Astrocyte (in vitro differentiated cells and primary cell): ENCODE measurements around the gene NT5DC3. TPM values are rescaled to one million over a fixed set of nuclear protein-coding genes. Genes with fewer than 3 reads are reported as not detected.

Experiments
- DNase-seq: peaks from one replicate; pipeline ENCODE4 v3.0.0-alpha.2; 2010; ENCODE audit warnings: low read depth
- FAIRE-seq: peaks from 2 replicates; lab custom pipeline; 2011; peaks lifted over from hg19 to GRCh38; lab: Jason Lieb, UNC
- H2AFZ ChIP-seq: 2 replicates; pipeline ENCODE4 v1.6.0; 2012; ENCODE audit warnings: low read depth, low read length, inconsistent platforms
- H3K27ac ChIP-seq: 2 replicates; pipeline ENCODE4 v1.5.1; 2011; ENCODE audit warnings: low read depth, low read length, inconsistent platforms
- H3K27me3 ChIP-seq: 2 replicates; pipeline ENCODE4 v1.6.0; 2011; ENCODE audit warnings: low read length, inconsistent platforms; ENCODE audit not compliant: insufficient read depth
- H3K36me3 ChIP-seq: 2 replicates; pipeline ENCODE4 v1.5.1; 2011; ENCODE audit warnings: low read length, inconsistent platforms; ENCODE audit not compliant: insufficient read depth
- H3K4me1 ChIP-seq: 2 replicates; pipeline ENCODE4 v1.5.1; 2011; ENCODE audit warnings: low read length, inconsistent platforms; ENCODE audit not compliant: insufficient read depth
- H3K4me2 ChIP-seq: 2 replicates; pipeline ENCODE4 v1.6.0; 2012; ENCODE audit warnings: low read length, inconsistent platforms
- H3K4me3 ChIP-seq: 2 replicates; pipeline ENCODE4 v1.5.1; 2011; ENCODE audit warnings: low read depth, mild to moderate bottlenecking, low read length, inconsistent platforms; ENCODE audit not compliant: insufficient read depth
- H3K79me2 ChIP-seq: 2 replicates; pipeline ENCODE4 v1.6.0; 2012; ENCODE audit warnings: mild to moderate bottlenecking, low read length, inconsistent platforms; ENCODE audit not compliant: insufficient read depth
- H3K9ac ChIP-seq: 2 replicates; pipeline ENCODE4 v1.6.0; 2012; ENCODE audit warnings: mild to moderate bottlenecking, low read length, inconsistent platforms
- H3K9me3 ChIP-seq: 2 replicates; pipeline ENCODE4 v1.5.1; 2012; ENCODE audit warnings: low read depth, mild to moderate bottlenecking, low read length, inconsistent platforms; ENCODE audit not compliant: insufficient read depth
- H4K20me1 ChIP-seq: 2 replicates; pipeline ENCODE4 v1.6.0; 2012; ENCODE audit warnings: low read length, inconsistent platforms; ENCODE audit not compliant: insufficient read depth
- H3K27ac Mint-ChIP-seq: one replicate; pipeline ENCODE4 v1.8.0; 2021; ENCODE audit warnings: mild to moderate bottlenecking, mixed read lengths; ENCODE audit not compliant: unreplicated experiment
- H3K27me3 Mint-ChIP-seq: one replicate; pipeline ENCODE4 v1.8.0; 2021; ENCODE audit warnings: low read depth, mixed read lengths; ENCODE audit not compliant: unreplicated experiment
- H3K36me3 Mint-ChIP-seq: one replicate; pipeline ENCODE4 v1.8.0; 2021; ENCODE audit warnings: low read depth, mixed read lengths; ENCODE audit not compliant: unreplicated experiment
- H3K4me1 Mint-ChIP-seq: one replicate; pipeline ENCODE4 v1.8.0; 2021; ENCODE audit warnings: low read depth, mixed read lengths; ENCODE audit not compliant: unreplicated experiment
- H3K4me3 Mint-ChIP-seq: one replicate; pipeline ENCODE4 v1.8.0; 2021; ENCODE audit warnings: mild to moderate bottlenecking, moderate library complexity, mixed read lengths; ENCODE audit not compliant: unreplicated experiment
- H3K9me3 Mint-ChIP-seq: one replicate; pipeline ENCODE4 v1.8.0; 2021; ENCODE audit warnings: mild to moderate bottlenecking, mixed read lengths; ENCODE audit not compliant: unreplicated experiment
- CTCF ChIP-seq: IDR thresholded peaks from 2 replicates; pipeline ENCODE4 v1.5.1; 2011; ENCODE audit warnings: low read depth, mild to moderate bottlenecking, inconsistent platforms, low read length, moderate library complexity; ENCODE audit not compliant: insufficient read depth
- EZH2 ChIP-seq: IDR thresholded peaks from 2 replicates; pipeline ENCODE4 v1.6.1; 2012; ENCODE audit warnings: mild to moderate bottlenecking, low read length, inconsistent platforms; ENCODE audit not compliant: insufficient read depth
- total RNA-seq: library from RNA; stranded (reverse); gene quantifications from 2 replicates; pipeline ENCODE4 v1.2.1, GENCODE V29; 2021

Gene NT5DC3
- total RNA-seq, 1 donor from 2014 or later, result 13.6 TPM

- H3K4me1 Mint-ChIP-seq, result peaks cover 14% of the 10 kb centered on the region
- H3K27ac Mint-ChIP-seq, result no peak overlapping the region
- H3K36me3 Mint-ChIP-seq, result no peaks in the 10 kb centered on the region
- Histone ChIP-seq H3K79me2 (no peaks in the 10 kb centered on the region), H3K36me3 (no peaks in the 10 kb centered on the region), H2AFZ (no peak overlapping the region), H3K27ac (no peak overlapping the region), H3K4me1 (peaks cover 8% of the 10 kb centered on the region), H3K9ac (no peak overlapping the region), H3K9me3 (no peaks in the 10 kb centered on the region), H3K27me3 (no peaks in the 10 kb centered on the region), H3K4me2 (no peak overlapping the region), H3K4me3 (no peak overlapping the region), H4K20me1 (no peaks in the 10 kb centered on the region)
- DNase-seq, result no peak
- no peak overlapping the region for H3K4me3 Mint-ChIP-seq
- H3K27me3 Mint-ChIP-seq, result peaks cover 4% of the 10 kb centered on the region
- TF ChIP-seq CTCF (no peak), EZH2 (no peak)
- no peak for FAIRE-seq
- H3K9me3 Mint-ChIP-seq, result no peaks in the 10 kb centered on the region
These were observed 40.2 kb upstream of the NT5DC3 start for GRCh38 chr12:103881261-103881660.

GRCh38 chr12:103880299-103881142, 39.5 kb upstream of the NT5DC3 start:
- FAIRE-seq, result no peak
- Histone ChIP-seq H3K79me2 (no peaks in the 10 kb centered on the region), H4K20me1 (no peaks in the 10 kb centered on the region), H3K9me3 (no peaks in the 10 kb centered on the region), H3K27ac (no peak overlapping the region), H3K36me3 (no peaks in the 10 kb centered on the region), H3K4me2 (peak overlapping the region; percentile 39), H3K9ac (no peak overlapping the region), H3K4me1 (peaks cover 8% of the 10 kb centered on the region), H3K27me3 (no peaks in the 10 kb centered on the region), H3K4me3 (no peak overlapping the region), H2AFZ (peak overlapping the region; percentile 37)
- no peak overlapping the region for H3K4me3 Mint-ChIP-seq
- peaks cover 2% of the 10 kb centered on the region for H3K27me3 Mint-ChIP-seq
- H3K4me1 Mint-ChIP-seq, result peaks cover 14% of the 10 kb centered on the region
- DNase-seq, result no peak
- TF ChIP-seq CTCF, result no peak
- TF ChIP-seq EZH2, result no peak
- no peaks in the 10 kb centered on the region for H3K9me3 Mint-ChIP-seq
- no peaks in the 10 kb centered on the region for H3K36me3 Mint-ChIP-seq
- peak overlapping the region; percentile 34 for H3K27ac Mint-ChIP-seq

- no peak for TF ChIP-seq CTCF
- no peak for TF ChIP-seq EZH2
- H3K4me3 Mint-ChIP-seq, result no peak overlapping the region
- peaks cover 5% of the 10 kb centered on the region for H3K27me3 Mint-ChIP-seq
- DNase-seq (no peak), FAIRE-seq (no peak)
- Histone ChIP-seq H3K27me3 (no peaks in the 10 kb centered on the region), H3K36me3 (no peaks in the 10 kb centered on the region), H3K79me2 (no peaks in the 10 kb centered on the region), H3K4me3 (no peak overlapping the region), H2AFZ (no peak overlapping the region), H3K9me3 (no peaks in the 10 kb centered on the region), H3K4me2 (peak overlapping the region; percentile 39), H4K20me1 (no peaks in the 10 kb centered on the region), H3K9ac (no peak overlapping the region), H3K4me1 (peaks cover 8% of the 10 kb centered on the region), H3K27ac (no peak overlapping the region)
- H3K36me3 Mint-ChIP-seq, result no peaks in the 10 kb centered on the region
- peaks cover 14% of the 10 kb centered on the region for H3K4me1 Mint-ChIP-seq
- no peak overlapping the region for H3K27ac Mint-ChIP-seq
- no peaks in the 10 kb centered on the region for H3K9me3 Mint-ChIP-seq
These were observed 38.8 kb upstream of the NT5DC3 start for GRCh38 chr12:103879878-103880277.
